NCI-H345 (cell line): ENCODE data around the gene CDH23.

Experiments used
- DNase-seq: peaks from one replicate; lab custom pipeline; 2025; lab: John Stamatoyannopoulos, UW

Gene CDH23

DNA sequence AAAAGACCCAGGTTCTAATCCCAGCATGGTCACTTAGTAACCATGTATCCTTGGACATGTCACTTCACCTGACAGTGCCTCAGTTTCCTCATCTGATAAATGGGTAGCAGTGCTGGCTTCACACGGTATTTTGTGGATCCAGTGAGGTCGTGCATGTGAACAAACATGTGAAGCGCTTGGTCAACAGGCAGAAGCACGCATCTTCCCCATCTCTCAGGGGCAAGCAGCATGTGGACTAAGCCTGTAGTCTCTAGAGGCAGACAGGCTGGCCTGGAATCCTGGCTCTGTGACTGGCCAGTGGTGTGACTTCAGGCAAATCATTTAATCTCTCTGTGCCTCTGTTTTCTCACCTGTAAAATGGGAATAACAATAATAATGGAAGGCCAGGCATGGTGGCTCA, 207.0 kb downstream of the CDH23 start:
- DNase-seq: no peak

DNA sequence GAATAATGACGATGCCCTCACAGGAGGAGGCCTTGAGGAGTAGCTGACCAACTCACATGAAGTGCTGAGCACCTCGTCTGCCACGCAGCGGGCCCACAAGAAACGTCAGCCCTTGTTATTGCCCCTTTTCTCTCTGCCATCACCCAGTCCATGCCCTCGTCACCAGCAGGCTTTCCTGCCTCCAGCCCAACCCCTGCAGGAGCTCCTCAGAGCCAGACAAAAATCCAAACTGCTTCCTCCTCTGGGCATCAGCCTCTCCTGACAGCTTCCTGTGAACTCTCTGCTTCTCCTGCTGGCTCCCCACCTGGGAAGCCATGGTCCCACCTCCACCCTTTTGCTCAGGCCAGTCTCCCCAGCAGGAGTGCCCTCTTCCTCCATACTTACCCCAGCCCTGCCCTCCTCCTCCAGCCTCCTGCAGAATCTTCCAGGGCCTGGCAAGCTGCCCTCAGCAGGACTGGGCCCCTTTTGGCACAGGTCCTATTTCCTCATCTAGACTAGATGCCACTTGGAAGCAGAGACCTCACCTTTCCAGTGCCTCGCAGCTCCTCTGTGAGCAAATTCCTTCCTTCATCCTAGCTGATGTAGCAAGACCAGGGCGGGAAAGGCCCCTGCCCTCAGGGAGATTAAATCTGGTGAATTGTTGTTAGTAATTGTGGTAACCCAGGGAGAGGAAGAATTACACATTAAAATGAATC, 207.8 kb downstream of the CDH23 start:
- DNase-seq: no peak

DNA sequence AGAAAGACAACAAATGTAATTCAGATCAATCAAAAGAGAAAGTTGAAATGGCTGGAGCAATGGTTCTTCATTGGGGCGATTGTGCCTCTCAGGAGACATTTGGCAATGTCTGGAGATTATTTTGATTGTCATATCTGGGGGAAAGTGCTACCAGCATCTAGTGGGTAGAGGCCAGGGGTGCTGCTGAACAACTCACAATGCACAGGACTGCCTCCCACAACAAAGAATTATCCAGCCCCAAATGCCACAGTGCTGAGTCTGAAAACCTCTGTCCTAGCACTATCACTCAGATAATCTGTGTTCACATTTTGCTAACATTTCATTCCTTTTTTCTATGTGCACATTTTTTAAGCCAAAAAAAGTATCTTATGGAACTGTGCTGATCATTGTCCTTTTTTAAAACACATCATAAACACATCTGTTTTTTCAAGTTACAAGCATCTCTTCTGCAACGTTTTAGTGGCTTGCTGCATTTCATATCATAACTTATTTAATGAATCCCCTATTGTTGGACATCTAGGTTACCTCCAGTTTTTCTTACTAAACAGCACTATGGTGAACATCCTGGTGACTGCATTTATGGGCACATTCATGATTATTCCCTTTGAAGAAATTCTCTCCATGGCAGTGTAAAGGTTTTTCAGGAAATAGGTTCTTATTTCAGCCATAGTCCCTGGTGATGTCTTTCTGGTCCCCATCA, 208.7 kb downstream of the CDH23 start:
- DNase-seq: no peak

DNA sequence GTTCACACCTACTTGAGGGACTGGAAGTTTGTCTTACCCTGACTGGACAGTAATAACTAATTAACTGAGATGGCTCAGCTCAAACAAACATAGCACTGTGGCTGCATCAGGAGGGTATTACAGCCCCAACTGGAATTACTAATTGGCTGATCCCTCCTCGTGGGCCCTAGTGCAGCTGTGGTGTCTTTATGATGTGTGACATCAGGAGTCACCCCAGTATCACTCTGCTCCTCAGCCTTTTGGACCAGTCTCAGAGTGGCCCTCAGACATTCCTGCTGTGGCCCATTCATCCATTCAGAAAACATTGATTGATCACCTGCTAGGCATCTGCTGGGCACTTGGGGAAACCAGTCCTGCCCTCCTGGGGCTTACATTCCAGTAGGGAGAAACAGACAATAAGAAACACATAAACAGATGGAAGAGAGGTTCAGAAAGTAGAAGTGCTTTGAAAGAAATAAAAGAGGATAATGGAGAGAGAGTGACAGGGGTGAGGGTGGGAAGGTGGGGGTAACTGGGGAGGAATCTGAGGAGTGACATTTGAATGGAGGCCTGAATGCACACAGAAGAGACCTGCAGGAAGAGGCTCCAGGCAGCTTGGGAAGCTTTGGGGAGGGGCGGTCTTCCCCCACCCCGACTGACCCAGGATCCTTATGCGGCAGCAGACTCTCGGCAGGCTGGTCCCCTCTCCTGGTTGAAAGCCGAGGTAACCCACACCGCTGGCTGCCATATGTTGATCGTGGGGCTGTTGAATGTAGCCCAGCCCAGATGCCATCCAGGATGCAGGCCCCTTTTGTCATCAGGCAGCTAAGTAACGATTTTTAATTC, 209.7 kb downstream of the CDH23 start:
- no peak for DNase-seq

DNA sequence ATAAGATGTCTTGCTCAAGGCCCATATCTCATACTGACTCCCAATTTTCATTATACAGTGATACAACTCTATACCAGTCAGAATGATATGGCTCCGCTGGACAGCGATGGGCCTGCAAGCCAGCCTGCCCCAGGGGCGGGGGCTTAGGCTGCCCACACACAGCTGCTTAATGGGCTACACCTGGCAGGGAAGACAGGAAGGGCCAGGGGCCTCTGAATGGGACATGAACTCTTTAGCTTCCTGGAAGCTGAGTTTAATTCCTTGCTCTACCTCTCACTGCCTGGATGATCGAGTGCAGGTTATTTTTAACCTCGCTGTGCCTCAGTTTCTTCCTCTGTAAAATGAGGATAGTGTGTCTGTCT, 210.3 kb downstream of the CDH23 start:
- DNase-seq: no peak

DNA sequence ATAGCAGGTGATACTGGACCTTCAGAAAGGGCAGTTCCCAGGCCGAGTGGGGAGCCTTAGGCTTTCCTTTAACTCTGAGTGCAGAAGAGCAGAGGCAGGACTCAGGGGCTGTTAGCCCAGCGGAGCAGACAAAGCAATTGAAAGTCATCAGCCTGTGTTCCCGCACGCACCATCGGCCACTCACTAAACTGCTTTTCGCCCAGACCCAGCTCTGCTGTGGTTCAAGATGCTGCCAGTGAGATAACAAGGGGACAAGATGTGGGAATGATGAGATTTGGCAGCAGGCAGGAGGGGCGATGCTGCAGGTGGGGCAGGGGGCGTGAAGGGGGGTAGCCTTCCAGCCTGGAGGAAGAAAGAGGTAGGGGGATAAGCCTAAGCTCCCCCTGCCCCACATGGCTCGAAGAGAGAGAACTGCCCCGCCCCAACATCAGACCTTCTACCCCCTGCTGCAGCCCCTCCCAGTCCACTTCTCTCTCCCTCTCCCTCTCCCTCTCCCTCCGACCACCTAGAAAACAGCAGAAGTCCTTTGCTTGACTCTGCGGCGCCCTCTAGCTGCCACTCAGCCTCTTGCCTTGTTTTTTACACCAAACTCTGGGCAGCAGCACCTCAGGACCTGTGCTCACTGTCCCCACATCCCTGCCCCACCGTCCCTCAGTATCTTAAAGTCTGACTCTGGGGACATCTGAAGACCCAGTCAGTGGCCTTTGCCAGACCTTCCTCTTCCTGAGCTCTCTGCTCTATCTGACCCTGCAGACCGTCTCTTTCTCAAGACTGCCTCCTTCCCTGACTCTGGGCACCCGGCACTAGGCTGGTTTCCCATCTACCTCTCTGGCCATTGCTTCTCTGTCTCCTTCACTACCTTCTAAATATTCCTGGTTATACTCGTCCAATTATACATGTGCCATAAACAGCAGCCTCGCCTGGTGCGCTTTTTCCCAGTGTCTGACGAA, 212.4 kb downstream of the CDH23 start:
- peak; percentile 60 for DNase-seq

DNA sequence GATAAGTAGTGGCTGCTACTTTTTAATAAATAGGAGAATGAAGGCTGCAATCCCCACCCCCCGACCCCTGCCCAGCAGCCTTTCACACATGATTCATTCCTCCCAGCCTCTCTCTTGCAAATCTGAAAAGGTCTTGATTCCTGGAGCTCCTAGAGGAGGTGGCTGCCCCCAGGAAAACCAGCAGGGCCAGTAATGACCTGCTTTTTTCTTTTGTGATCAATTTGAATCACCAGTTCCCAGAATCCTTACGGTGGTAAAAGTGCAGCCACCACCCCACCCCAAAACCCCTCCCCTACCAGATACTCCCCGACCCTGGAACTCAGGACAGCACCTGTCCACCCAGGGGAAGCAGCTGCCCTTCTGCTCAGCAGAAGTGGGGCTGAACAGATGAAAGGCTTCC, 213.9 kb downstream of the CDH23 start:
- DNase-seq: no peak

DNA sequence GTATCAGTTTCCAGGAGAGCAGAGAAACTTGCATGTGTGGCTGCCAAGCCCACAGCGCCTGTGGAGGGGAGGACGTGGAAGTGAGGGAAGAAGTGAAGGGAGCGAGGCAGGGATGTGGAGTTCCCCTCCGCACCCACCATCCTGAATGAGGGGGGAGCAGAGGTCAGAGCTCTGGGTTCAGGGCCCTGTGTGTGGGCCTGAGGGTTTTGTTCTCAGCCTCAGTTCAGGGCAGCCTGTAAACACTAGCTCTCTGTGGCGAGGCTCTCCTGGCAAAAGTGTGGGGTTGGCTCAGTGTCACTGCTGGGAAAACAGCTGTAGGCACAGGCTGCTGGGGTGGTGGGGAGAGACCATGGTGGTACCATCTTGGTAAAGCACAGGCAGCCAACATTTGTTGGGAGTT, 214.4 kb downstream of the CDH23 start:
- DNase-seq: no peak

DNA sequence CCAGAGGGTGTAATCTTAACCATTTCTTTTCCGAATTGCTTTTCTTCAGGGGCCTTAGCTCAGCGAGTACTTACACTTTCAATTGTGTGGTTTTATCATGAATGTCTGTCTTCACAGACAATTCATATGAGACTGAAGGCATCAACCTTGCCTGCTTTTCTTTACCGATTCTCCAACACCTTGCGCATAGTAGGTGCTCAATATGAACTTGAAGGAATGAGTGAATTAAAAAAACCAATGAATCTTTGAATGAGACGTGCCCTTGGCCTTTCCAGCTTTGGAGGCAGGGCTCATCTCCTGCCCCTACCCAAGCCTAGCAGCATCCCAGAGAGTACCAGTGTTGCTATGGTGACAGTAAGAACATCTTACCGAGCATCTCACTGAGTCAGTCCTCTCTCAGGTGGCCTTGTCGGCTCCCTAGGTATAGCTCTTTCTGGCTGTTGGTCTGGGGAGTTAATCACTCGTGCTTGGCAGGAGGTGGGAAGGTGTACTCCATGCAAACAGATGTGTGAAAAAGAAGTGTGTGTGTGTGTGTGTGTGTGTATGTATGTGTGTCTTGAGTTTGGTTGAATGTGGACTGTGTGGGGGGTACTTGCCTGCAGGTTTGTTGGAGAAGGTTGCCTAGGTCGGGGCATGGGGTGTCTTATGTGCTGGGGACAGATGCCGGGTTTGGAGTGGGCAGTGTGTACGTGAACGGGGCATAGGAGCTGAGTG, 215.1 kb downstream of the CDH23 start:
- no peak for DNase-seq

DNA sequence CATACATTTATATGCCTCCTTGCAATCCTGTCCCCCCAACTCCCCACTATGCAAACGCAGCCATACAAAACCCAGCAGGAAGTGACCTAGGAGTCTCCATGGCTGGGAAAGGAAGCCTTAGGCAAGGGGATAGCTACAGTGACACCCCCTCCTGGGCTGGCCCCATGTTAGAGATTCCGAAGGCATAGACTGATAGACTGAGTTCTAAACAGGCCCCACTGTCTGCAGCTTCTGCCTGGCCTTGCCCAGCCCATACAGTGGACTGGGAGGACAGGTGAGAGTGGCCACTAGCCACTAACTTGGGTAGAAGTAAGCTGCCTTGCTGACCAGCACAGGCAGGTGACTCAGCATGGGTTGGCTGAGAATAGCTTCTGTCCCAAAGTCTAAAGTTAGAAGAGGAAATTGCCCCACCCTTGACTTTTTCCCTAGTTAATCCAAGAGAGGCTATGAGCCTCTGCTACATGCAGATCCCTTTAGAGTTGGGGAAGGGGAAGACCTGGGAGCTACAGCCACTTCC, 216.6 kb downstream of the CDH23 start:
- no peak for DNase-seq

DNA sequence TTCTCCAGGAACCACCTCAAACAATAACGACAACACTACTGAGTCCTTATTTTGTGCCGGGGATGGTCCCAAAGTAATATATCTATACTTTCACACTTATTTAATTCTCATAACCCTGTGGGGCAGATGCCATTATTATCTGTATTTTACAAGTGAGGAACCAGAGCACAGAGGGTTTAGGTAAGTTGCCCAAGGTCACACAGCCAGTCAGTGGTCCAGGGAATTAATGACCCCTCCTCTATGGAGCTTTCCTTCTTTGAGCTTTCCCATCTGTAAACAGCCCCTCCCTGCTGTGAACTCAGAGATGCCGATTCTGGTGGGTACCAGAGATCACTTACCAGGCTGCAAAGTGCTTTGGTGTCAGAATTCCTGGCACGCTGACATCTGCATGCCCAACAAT, 217.2 kb downstream of the CDH23 start:
- DNase-seq: no peak

DNA sequence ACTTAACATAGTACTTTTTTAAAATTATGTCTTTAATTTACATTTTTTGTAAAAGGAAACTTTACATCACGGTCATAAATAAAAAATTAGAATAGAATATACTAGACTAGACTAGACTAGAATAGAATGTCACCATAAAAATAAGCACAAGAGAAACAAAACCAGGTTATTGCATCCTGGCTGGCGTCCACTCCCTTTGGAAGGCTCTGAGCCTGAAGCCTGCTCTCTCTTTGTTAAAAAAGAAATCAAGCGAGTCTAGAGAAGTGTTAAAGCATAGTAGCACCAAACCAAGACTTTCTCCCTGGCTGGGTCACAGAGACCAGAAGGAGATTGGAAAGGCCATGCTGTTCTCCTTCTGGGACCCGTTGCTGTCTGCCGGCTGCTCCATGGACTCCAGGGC, 218.2 kb downstream of the CDH23 start:
- DNase-seq: no peak

DNA sequence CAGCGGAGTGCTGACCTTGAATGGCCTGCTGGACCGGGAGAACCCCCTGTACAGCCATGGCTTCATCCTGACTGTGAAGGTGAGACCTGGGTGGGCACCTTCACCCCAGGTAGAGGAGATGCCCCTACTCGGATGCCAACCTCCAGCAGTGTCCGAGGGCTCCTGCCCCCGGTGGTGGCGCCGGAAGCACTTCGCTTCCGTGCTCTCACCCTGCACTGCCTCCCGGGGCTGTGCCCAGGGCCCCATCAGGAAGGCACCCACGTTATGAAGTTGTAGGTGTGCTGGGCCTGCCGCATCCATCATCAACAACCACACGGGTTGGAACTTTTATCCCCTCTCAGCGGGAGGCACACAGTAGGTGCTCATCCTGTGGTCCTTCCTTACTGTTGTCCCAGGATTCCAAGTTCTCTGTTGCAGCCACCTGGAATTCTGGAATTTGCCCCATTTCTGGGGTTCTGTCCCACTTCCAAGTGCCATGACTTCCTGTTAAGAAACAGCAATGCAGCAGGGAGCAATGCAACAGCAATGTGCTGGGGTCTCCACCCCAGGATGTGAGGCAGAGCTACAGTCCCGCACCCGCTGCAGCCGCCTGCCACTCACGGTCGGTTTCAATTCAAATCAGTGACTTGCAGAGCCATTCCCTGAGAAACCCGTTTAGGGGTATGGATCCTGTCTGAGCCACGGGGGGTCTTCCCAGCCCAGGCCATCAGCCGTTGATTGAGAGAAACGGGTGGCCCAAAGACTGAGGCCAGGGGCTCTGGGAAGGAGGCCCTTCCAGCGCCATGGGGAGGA, 219.0 kb downstream of the CDH23 start:
- no peak for DNase-seq

DNA sequence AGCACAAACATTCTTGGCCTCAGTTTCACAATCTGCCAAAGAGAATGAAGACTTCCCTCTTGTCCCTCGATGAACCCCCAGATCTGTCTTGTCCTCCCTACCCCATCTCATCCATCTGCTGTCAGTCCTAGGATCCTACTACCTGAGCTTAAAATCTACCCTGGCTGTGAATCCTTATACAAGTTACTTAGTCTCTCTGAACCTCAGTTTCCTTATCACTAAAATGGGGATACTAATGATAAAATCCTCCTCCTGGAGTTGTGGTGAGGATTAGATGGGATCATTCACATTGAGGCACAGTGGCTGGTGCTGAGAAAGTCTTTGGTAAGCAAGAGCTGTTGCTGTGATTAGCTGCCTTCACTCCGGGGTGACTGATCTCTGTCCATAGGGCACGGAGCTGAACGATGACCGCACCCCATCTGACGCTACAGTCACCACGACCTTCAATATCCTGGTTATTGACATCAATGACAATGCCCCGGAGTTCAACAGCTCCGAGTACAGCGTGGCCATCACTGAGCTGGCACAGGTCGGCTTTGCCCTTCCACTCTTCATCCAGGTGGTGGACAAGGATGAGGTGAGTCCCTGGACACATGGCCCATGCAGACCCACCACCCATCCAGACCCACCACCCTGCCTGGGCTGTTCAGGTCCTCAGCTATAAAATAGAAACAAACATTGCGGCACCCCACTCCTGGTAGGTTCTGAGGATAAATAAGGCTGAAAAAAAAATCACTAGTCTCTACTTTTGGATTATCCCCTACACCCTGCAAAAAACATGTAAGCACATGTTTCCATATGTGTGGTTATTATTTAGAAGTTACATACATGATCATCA, 220.3 kb downstream of the CDH23 start:
- DNase-seq: no peak

DNA sequence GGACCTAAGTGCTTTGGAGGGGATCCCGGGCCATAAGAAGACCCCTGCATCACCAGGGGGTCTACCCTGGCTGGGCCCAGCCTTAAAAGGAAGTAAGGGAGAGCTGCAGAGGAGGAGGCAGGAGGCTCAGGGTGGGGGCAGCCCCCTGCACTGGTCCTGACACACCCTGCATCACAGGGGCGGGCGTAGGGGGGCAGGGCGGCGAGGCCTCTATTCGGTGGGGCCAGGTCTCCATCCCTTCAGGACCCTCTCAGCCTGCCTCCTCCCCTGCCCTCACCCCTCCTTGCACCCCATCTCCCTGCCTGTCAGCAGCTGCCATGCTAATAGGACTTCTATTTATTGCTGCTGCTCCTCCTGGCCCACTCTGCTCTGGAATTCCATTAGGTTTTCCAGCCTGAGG, 221.5 kb downstream of the CDH23 start:
- no peak for DNase-seq

DNA sequence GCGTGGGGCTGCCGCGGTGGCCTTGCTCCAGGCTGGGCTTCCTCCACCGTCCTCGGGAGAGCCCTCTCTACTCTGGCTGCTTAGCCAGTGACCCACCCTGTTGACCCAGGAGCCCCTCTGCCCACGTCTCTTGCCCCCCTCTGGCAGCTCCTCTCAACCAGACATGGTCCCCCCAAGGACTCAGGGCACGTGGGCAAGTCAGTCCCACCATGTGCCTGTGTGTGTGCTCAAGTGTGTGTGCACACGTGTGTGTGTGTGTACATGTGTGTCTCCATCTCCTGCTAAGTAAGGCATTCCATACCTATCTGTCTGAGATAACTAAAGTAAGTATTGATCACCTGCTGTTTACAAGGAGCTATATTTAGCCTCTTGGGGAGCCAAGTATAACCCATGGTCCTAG, 221.9 kb downstream of the CDH23 start:
- DNase-seq: no peak

DNA sequence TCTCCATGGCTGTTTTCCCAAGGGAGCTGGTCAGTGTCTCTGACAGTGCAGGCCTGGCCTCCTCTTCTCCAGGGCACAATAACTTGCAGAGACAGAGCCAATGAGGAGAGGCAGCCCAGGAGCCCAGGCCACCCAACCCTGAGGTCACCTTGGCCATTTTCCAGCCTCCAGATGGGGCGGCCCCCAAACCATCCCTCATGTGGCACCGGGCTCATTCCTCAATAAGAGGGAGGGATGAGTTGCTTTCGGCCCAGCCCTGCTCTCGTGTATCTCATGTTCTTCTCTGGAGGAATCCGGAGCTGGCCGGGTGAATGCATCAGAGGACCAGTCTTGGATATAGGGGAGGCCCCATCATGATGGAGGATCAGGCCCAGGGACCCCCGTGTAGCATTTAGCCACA, 223.9 kb downstream of the CDH23 start:
- DNase-seq: no peak

DNA sequence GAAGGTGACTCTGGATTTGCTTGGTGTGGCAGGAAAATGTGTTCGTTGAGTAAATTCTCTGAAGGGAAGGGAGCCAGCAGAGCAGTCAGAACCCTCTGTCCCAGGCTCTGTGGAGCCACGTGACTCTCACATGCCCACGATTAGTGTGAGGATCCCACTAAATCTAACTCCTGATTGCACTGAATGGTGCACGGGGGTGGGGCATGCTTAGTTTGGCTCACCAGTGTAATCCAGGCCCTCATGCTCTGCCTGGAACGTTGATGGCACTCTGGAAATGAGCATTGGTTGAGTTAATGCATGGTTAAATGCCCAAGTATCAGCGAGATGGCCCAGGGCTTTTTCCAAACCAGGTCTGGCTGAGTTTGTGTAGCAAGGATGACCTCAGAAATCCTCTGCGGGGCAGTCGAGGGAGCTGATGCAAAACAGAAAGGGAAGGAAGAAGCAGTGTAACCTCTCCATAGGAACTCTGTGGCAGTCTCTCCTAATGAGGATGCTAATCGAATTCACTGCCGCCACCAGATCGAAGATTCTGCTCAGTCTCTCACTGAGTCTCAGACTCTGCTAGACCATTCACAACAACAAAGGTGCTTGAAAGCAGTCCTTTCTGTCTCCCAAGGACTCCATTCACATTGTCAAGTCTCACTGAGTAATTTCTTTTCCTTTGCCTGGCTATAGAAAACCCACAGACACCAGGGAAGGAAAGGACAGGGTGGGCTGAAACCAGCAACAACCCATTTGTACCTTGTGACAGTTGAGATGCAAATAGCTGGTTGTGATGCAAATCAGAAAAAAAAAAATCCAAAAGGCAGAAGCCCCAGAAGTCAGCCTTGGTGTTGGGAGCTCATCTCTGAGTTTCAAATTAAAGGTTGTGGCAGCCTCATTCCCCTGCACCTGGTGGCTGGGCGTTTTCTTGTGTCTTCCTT, 224.8 kb downstream of the CDH23 start:
- DNase-seq: no peak
